HepG2 (cell line): Measurements from ENCODE around the gene CPVL. TPM values are rescaled to one million over a fixed set of nuclear protein-coding genes. Genes with fewer than 3 reads are reported as not detected.

Experiments
- AFF4 ChIP-seq: sonication (generic); formaldehyde crosslinking; IDR thresholded peaks from 2 replicates; pipeline ENCODE4 v1.4.0; 2020; ENCODE audit warnings: missing genetic modification reagents
- AHDC1 ChIP-seq: sonication (generic); formaldehyde crosslinking; IDR thresholded peaks from 2 replicates; pipeline ENCODE4 v1.5.1; 2020; ENCODE audit warnings: mild to moderate bottlenecking, missing genetic modification reagents, borderline replicate concordance
- AHR ChIP-seq: IDR thresholded peaks from 2 replicates; pipeline ENCODE4 v1.6.1; 2018; ENCODE audit warnings: missing genetic modification reagents, missing compliant biosample characterization
- BRCA1 ChIP-seq: sonication (generic); formaldehyde crosslinking; IDR thresholded peaks from 2 replicates; pipeline ENCODE4 v1.4.0; 2020; ENCODE audit warnings: missing genetic modification reagents
- CERS6 ChIP-seq: sonication (generic); formaldehyde crosslinking; IDR thresholded peaks from 2 replicates; pipeline ENCODE4 v1.5.0; 2020; ENCODE audit warnings: missing genetic modification reagents
- CHD4 ChIP-seq: fragments of 200-600 bp; sonication (generic); IDR thresholded peaks from 2 replicates; pipeline ENCODE4 v1.7.0; 2017; ENCODE audit warnings: mild to moderate bottlenecking, low read length, borderline replicate concordance
- CSRNP1 ChIP-seq: sonication (generic); formaldehyde crosslinking; IDR thresholded peaks from 2 replicates; pipeline ENCODE4 v1.8.1; 2023; ENCODE audit warnings: mild to moderate bottlenecking, missing genetic modification reagents
- FOXA3 ChIP-seq: IDR thresholded peaks from 2 replicates; pipeline ENCODE4 v1.6.1; 2016; ENCODE audit warnings: missing genetic modification reagents, missing compliant biosample characterization
- GABPB1 ChIP-seq: IDR thresholded peaks from 2 replicates; pipeline ENCODE4 v1.6.1; 2016; ENCODE audit warnings: mild to moderate bottlenecking, missing genetic modification reagents, moderate library complexity, missing compliant biosample characterization
- MTA3 ChIP-seq: sonication (generic); formaldehyde crosslinking; IDR thresholded peaks from 2 replicates; pipeline ENCODE4 v1.4.0; 2020; ENCODE audit warnings: missing genetic modification reagents
- NRL ChIP-seq: sonication (generic); formaldehyde crosslinking; IDR thresholded peaks from 2 replicates; pipeline ENCODE4 v1.5.0; 2020; ENCODE audit warnings: missing genetic modification reagents, mild to moderate bottlenecking, moderate library complexity, borderline replicate concordance
- PPARG ChIP-seq: conservative IDR thresholded peaks from 2 replicates; pipeline ENCODE4 v1.6.1; 2016; ENCODE audit warnings: missing biosample characterization, missing genetic modification reagents
- REPIN1 ChIP-seq: sonication (generic); formaldehyde crosslinking; IDR thresholded peaks from 2 replicates; pipeline ENCODE4 v1.8.0; 2022; ENCODE audit warnings: missing genetic modification reagents, low read depth, mild to moderate bottlenecking, borderline replicate concordance
- SMARCC2 ChIP-seq: fragments of 450-650 bp; IDR thresholded peaks from 2 replicates; pipeline ENCODE4 v1.6.1; 2017; ENCODE audit warnings: antibody characterized with exemption, mild to moderate bottlenecking
- ZNF441 ChIP-seq: sonication (generic); formaldehyde crosslinking; IDR thresholded peaks from 2 replicates; pipeline ENCODE4 v1.7.0; 2021; ENCODE audit warnings: missing genetic modification reagents, borderline replicate concordance
- ZNF616 ChIP-seq: sonication (generic); formaldehyde crosslinking; IDR thresholded peaks from 2 replicates; pipeline ENCODE4 v1.5.0; 2020; ENCODE audit warnings: low read depth, mild to moderate bottlenecking, missing genetic modification reagents
- ZSCAN20 ChIP-seq: sonication (generic); formaldehyde crosslinking; IDR thresholded peaks from 2 replicates; pipeline ENCODE4 v1.4.0; 2020; ENCODE audit warnings: missing genetic modification reagents, mild to moderate bottlenecking, borderline replicate concordance
- ZSCAN25 ChIP-seq: sonication (generic); formaldehyde crosslinking; IDR thresholded peaks from 2 replicates; pipeline ENCODE4 v1.8.0; 2022; ENCODE audit warnings: mild to moderate bottlenecking, missing genetic modification reagents
- polyA plus RNA-seq, 8 experiments: library from polyadenylated mRNA; depleted of rRNA in 3 of 8; stranded (reverse) in 7 of 8; unstranded in 1 of 8; fragments of >200 nt; fragmentation: Illumina TruSeq in 4 of 8; extraction: Trizol in 4 of 8; gene quantifications; 2 replicates each; pipeline versions ENCODE4 v1.2.1 to v1.2.3, GENCODE V29; 2011 to 2016; ENCODE audit warnings: low read depth in 4 of 8, missing spikeins in 1 of 8, mixed read lengths in 1 of 8; ENCODE audit not compliant: insufficient read depth in 1 of 8
- total RNA-seq, 5 experiments: library from RNA; depleted of rRNA; stranded (reverse); fragments of >200 nt; fragmentation: Illumina TruSeq; extraction: Trizol; gene quantifications; 2 replicates each; pipeline ENCODE4 v1.2.3, GENCODE V29; 2016; ENCODE audit warnings: low read depth in 1 of 5

The CPVL gene
- total and polyA plus RNA-seq, 2 of the 13 experiments (the other 11 are each of a cell fraction or from before 2014, with no cell fraction given): 59.2 to 294 TPM

GRCh38 chr7:29146057-29146706 lies at the start of gene CPVL (continued):
- TF ChIP-seq ZSCAN25 (no peak), MTA3 (CRISPR knock-in tag) (no peak), NRL (CRISPR knock-in tag) (peak; percentile 16; the same call in 1 of the 2 replicates), ZSCAN20 (CRISPR knock-in tag) (no peak), AHDC1 (no peak), REPIN1 (peak; percentile 49; the same call in 1 of the 2 replicates), CHD4 (no peak), BRCA1 (CRISPR knock-in tag) (no peak), ZNF441 (CRISPR knock-in tag) (no peak), ZNF616 (CRISPR knock-in tag) (0 out of 2 replicates have a peak, but pooled peaks have one; percentile 53), SMARCC2 (no peak), AHR (CRISPR knock-in tag) (no peak), CSRNP1 (no peak; the same call in 1 of the 2 replicates), AFF4 (no peak), PPARG (no peak), CERS6 (CRISPR knock-in tag) (no peak), FOXA3 (CRISPR knock-in tag) (no peak), GABPB1 (CRISPR knock-in tag) (peak; percentile 59; the same call in 1 of the 2 replicates)
